Measurements from ENCODE around the gene GAB3.
"Not testable (repeated sequence)": the region's sequence is repeated elsewhere in the genome, so short reads cannot be mapped to it uniquely, and the experiment has no call there.

GAB3 gene

DNA sequence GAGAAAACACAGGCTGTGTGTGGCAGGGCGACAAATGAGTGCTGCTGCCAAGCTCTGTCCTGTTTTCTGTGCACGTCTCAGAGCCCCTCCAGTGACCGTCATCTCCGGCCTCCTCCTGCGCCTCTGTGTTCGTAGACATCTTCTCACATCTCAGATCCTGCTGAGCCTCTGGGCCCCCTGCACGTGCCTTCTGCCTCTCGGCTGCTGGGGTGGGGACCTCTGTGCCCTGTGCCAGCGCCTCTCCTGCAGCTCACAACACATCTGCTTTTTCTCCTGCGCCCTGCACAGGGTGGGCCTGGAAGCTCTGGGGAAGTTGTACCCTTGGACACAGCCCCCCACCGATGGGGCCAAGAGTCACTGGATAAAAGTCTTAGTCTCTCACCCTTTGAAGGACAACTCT lies 95.1 kb downstream of the GAB3 start:
- DNase-seq (ENCODE audit: low spot score) = no peak

DNA sequence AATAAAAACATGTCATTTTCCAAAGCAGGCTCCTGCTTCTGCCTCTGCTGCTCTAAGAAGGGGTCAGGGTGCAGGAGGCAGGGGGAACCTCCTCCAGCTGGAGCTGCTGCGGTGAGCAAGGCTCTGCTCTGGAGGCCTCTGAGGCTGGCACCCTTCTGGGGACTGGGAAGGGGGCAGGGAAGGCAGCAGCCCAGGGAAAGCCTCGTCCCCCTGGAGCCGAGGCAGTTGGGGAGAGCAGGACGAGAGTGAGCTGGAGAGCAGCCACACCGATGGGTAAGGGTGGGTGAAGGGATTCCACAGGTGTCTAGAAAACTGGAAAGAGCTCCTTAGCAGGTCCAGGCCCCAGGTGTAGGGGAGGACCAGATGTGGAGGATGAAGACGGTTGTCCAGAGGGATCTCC lies 95.5 kb downstream of the GAB3 start:
- no peak for DNase-seq (ENCODE audit: low spot score)

DNA sequence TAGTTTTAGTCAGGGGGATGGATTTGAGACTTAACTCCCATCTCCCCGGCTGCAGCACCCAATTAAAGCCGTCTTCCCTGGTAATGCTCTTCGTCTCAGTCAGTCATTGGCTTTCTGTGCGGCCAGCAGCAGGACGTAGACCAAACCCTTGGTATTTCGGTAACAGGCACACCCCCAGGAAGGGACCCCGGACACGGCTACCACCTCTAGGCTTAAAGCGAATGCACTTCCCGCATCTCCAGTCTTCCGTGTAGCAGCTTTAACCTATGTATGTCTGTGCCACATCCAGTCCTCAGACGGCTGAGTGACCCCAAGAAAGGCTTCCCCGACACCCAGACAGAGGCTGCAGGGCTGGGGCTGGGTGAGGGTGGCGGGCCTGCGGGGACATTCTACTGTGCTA lies 96.0 kb downstream of the GAB3 start:
- no peak for DNase-seq (ENCODE audit: low spot score)

DNA sequence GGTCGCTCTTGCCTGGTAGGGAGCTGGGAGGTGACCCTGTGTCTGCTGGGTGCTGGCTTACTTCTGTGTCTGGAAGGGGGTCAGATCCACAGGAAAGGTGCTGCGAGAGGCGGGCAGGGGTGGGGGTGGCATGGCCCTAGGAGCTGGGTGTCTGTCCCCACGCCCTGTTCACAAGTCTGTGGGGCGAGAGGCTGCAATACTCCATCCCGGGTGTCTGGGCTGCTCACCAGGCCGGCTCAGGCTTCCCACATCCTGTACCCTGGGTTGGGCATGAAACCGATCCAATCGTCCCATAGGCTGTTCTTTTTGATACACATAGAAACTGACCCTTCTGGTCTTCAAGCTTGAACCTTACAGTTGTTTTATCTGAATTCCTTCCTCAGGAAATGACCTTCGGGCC lies 96.5 kb downstream of the GAB3 start:
- DNase-seq (ENCODE audit: low spot score) = no peak

DNA sequence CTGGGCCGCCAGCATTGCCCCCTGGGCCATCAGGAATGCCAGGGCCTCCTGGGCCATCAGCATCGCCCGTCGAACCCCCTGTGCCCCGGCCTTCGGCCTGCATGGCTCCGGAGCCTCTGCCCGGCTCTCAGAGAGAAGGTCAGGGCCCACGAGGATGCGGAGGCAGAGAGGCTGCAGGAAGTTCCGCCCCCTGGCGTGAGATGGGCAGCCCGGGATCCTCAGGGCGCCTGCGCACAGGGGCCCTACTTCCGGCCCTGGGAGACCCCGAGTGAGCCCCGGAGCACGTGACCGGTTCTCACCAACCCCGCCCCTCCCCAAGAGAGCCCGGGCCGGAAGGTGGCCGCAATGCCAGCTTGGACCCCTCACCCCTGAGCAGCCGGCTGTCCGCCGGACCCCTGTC lies 97.5 kb downstream of the GAB3 start, which contains the start of gene CTAG2:
CTAG2 (minus strand) TSS at position 167 of the 400 bp plus-strand sequence; CDS start at position 103, 64 bp downstream.
- DNase-seq (ENCODE audit: low spot score) = not testable (repeated sequence)

DNA sequence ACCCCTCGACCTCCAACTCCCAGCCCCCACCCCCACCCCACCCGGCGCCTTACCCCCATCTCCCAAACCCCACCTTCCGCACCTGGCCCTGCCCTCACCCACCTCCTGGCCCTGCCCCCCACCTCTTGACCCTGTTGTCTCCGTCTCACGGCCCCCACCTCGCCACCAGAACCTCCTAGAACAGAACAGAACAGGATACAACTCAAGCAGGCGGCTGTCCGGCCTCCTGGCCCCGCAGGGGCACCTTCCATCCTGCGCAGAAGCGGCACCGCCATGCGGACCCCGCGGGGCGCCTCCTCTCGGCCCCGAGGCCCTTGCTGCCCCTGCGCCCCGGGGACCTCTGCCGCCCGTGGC lies 97.9 kb downstream of the GAB3 start:
- DNase-seq (ENCODE audit: low spot score) = no peak

DNA sequence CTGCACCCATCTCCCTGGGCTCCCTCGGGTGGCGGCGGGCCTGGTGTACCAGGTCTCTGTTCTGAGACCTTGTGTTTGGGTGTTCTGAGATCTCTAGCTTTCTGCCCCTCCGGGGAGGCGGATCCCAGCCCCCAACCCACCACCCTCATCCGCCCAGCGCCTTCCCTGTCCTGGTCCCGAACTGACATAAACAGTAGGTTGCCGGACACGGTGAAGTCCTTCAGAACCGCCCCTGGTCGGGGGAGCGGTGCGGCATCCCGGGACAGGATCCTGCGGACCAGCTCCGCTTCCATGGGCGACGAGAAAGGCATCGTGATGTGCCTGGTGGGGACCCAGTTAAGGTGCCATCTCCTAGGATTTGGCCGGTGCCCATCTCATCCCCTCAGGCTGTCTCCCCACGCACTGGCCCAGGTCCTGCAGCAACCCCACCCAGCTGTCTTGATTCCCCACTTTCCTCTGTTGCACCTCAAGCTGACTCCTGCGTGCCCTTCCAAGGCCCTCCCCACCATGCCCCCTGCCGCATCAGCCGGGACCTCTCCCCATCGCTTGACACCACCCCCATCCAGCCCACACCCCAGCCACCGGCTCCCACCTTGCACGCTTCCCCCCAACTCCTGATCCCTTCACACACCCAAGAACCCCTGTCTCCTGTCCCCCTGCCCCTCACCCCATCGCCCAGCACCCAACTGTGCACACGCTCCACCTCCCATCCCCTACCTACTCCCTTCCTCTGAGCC lies 98.4 kb downstream of the GAB3 start:
- DNase-seq (ENCODE audit: low spot score) = no peak

DNA sequence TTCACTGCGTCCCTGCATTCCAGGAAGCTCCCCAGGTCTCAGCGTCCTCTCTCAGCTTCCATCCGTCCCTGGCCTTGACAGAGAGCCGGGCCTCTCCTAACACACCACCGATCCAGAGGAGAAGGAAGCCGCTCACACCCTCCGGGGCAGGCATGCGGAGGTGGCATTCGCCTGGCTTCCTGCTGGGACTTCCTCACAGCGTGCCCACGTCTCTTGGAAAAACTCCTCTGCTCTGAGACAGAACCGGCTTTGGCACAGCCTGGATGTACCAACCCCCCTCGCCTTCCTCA lies 100.7 kb downstream of the GAB3 start:
- no peak for DNase-seq (ENCODE audit: low spot score)

DNA sequence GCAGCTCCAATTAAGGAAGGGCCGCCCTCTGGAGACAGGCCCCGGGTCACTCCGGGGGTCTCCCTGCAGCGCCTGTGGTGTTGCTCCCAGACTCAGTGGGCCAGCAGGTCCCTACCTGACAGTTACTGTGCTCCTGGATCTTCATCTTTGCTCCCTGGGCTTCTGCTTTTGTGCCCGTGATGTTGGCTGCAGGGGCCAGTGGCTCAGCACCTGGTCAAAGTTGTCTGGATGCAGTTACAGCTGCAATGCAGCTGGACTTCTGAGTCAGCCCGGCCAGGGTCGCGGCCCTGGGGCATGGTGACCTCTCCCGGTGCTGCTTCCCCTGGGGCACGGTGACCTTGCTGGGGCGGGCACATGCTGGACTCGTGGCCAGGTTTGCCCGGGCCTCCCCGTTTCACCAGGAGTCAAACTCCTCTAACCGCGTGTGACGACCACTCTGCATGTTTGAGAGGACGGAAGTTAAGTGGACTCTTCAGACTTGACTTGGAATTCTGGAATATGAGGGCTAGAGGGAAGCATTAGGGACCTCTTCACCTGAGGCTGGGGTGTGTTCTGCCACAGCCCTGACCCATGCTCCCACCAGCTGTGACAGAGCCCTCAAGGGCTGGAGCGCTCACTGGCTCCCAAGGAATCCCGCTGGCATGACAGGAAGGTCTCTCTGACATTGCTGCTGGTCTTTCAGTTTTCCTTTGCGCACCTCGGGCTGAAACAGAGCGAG lies 101.2 kb downstream of the GAB3 start:
- no peak for DNase-seq (ENCODE audit: low spot score)

DNA sequence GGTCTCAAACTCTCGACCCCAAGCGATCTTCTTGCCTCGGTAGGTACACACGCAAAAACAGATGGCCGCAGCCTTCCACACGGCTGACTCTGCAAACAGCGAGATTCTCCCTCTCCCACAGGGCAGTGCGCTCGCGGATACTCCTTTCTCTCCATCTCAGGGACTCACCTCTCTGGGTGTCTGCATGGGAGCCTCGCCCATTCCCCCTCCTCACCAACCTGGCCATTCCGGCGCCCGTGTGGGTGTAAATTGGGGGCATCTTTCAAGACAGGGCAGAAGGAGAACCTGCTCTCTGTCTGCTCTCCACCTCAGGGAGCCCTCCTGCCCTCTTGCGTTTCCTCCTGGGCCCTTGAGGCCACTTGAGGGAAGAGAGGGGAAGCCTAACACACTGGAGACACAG lies 101.9 kb downstream of the GAB3 start:
- no peak for DNase-seq (ENCODE audit: low spot score)

DNA sequence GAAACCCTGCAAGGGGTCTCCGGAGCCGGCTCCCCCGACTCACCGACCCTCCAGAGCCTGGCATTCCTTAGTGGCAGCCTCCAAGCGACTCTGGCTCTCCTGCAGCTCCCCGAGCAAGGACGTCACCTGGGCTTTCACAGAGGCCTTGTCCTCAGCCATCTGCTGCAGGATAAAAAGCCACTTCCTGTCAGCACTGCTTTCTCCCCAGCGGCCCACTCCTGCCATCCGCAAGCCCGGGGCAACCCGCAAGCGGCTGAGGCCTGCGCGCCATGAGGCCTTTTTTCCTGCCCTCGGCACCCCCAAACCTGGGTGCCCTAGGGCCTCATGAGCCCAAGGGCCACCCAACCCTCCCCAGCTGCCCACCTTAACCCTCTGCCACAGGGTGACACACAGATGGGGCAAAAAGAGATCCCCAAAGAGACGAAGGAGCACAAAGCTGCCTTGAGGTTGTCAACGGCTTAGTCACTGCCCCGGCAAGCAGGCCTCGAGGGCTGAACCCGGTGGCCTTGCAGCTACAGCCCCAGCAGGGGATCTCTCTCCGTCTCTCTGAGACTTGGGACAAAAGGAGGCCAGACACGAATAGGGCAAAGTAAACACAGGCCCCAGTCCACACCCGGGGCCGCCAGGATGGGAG lies 105.0 kb downstream of the GAB3 start:
- DNase-seq (ENCODE audit: low spot score) = not testable (repeated sequence)

DNA sequence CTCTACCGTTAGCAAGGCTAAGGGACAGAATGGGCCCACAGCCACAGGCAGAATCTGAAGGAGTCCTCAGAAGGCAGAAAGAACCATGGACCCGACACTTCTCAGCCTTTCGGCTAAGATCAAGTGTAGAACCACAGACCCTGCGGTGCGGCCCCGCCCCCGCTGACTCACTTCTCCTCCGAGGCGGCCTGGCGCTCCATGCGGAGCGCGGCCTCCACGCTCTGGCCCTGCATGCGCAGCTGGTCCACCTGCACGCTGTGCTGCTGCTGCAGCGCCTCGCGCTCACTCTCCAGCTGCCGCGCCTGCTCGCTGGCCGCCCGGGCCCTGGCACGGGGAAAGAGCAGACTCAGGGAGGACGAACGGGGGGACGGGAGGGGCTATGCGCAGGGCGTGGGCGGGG lies 107.2 kb downstream of the GAB3 start:
- DNase-seq (ENCODE audit: low spot score) = not testable (repeated sequence)

DNA sequence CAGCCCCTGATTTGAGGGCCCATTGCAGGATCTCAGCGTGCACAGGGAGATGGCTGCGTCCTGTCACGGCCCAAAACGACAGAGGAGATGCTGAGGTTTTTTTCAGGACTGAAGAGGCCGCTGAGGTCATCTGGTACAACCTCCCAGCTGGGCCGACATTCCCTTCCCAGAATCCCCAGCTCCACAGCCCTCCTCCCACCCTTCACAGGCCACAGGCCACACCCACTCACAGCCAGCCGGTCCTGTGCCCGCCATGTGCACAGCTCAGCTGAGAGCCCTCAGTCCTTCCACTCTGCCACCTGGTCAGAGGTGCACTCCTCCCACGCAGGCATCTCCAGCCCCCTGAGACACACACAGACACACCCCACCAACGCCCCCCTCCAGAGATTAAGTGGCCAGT lies 109.1 kb downstream of the GAB3 start:
- DNase-seq (ENCODE audit: low spot score) = not testable (repeated sequence)

DNA sequence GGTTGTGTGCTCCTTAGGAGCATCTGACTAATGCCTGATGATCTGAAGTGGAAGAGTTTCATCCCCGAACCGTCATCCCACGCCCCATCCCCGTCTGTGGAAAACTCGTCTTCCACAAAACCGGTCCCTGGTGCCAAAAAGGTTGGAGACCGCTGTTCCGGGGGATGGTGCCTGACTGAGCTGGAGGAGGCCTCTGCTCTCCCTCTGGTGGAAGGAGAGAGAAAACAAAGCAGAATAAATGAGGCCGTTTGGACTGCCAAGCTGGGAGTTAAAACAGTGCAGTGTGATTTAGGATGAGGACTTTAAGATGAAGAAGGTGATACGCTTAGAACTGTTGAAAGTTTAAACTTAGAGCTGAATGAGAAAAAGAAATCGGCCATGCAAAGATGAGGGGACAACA lies 117.2 kb downstream of the GAB3 start:
- DNase-seq (ENCODE audit: low spot score) = not testable (repeated sequence)

DNA sequence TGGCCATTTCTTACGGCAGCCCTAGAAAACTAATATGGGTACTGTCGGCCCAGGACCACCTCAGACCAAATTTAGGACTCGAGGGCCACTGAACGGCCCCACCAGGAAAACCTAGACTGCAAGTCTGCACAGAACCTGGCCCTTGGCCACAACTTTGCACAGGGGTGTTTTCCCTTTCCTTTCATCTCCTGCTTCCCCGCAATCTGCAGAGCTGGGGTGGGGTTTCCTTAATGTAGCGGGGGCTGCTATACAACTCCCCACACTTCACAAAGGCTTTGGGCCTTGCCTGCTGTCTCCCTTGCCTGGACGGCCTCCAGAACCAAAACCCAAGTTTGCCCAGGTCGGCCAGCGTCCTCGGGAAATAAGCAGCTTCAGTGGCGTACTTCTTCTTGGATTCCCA lies 119.9 kb downstream of the GAB3 start:
- not testable (repeated sequence) for DNase-seq (ENCODE audit: low spot score)

DNA sequence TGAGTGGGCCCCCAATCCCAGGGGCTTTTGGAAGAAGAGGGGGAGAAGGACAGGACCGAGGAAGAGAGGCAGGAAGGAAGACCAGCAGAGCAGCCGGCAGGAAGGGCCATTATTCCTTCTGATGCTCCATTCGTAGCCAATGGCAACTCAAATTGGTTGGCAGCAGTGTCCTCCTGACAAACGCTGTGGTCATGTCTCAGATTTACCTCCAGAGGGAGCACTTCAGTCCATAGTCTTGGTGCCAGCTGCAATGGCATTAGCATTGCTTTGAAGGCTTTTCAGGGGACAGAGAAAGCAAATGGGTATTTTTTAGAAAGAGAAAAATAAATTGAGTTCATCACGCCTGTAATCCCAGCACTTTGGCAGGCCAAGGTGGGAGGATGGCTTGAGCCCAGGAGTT lies 121.9 kb downstream of the GAB3 start:
- DNase-seq (ENCODE audit: low spot score) = not testable (repeated sequence)

Data from AG08396 (cell line).